GM21381 (cell line): ENCODE results near the gene CRIP2.

ENCODE experiments used
- ATAC-seq: cut with Tn5 transposase; IDR thresholded peaks from one replicate; pipeline ENCODE4 v1.9.1; 2021; ENCODE audit warnings: mild to moderate bottlenecking, moderate library complexity; ENCODE audit not compliant: unreplicated experiment

Gene CRIP2, protein sequence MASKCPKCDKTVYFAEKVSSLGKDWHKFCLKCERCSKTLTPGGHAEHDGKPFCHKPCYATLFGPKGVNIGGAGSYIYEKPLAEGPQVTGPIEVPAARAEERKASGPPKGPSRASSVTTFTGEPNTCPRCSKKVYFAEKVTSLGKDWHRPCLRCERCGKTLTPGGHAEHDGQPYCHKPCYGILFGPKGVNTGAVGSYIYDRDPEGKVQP

DNA sequence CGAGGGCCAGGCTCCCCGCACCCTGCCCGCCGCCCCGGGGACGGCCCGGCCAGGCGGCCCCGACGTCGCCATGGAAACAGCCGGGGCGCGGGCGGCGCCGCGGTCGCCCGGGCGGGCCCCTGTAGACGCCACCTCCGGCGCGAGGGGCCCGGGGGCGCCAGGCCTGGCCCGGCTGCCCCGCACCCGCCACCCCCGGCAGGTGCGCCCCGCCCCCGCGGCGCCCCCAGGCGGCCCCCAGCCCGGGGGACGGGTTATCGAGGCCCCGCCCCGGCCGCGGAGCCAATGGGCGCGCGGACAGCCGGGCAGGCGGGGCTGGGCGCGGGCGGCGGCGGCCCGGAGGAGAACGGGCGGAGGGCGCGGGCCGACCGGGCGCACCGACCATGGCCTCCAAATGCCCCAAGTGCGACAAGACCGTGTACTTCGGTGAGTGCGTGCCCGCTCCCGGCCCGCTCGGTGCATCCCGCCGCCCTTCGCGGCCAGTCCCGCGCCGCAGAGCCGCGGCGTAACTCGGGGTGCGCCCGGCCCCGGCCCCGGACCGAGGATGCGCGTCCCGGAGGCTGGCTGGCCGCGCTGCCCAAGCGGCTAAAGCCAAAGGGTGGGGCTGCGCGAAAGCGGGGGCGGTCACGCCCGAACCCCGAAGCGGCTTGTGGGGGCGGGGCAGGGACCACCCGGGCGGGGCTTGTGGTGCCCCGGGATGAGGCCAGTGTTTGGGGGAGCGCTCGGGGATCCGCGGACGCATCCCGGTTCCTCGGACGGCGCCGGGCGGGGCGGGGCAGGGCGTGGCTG is at the start of gene CRIP2:
TSS of gene CRIP2 (plus strand) at position 339 of the 786 bp plus-strand sequence. CDS start at position 381, 42 bp downstream.
- ATAC-seq = no peak

DNA sequence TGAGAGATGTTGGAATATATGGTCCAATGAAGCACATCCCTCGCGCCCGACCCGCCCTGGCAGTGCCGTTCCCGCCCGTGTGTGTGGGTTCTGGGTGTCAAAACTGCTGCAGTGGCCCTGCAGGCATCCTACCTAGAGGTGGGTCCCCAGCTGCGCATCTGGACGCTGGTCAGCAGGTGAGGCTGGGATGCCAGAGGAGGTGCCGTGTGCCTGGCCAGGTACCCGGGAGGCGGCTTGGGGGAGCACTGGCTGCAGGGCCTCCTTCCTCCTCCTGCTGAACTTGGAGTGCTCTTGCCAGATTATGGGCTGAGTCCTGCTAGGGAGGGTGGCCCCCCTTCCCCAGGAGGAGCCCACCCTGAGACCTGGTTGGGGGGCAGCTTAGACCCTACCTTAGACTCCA is 49.8 kb upstream of the CRIP2 start:
- no peak for ATAC-seq

DNA sequence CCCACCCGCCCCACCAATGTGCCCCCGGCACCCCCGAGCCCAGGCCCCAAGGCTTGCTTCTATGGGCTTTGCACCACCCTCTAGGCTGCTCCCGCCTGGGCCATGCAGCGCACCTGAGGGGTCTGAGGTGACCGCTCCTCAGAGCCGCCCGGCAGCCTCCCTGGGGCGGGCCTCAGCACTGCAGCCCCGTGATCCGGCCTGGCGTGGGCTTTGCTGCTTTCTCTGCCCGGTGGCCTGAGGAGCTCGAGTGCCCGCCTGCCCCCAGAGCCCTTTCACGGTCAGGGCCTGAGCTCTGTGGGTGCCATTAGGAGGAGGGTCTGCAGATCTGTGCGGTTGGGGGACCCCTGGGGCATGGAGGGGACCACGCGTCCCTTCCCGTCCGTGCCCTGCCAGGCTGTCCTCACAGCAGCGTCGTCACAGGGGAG is 48.8 kb upstream of the CRIP2 start:
- ATAC-seq = no peak

DNA sequence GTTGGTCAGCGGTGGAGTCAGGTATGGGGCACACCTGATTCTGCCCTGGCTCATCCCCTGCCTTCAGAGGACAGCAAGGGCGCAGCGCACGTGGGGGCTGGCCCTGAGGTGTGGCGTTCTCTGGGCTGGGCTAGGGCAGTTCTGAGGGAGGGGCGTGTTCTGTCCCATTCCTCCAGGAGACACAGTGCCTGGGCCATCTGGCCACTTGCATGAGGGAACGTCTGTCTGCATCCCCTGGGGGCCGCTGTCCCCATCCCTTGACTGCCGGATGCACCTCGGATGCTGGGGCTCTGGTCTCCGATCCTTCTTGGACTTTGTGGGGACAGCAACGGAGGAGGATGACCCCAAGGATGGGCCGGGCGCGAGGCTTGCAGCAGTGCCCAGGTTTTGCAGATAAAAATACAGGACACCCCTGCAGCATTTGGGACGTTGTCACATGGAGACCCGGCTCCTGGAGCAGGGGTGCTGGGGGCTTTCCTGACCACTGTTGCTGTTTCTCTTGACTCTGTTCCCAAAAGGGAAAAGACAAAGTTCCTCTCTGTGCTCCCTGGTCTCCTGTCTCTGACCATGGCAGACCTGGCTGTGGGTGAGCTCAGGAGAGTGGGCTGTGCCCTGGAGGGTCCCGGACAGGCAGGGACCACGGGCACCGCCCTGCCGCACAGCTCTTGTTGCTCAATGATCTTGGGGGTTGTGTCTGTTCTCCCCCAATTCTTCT is 48.0 kb upstream of the CRIP2 start:
- no peak for ATAC-seq

DNA sequence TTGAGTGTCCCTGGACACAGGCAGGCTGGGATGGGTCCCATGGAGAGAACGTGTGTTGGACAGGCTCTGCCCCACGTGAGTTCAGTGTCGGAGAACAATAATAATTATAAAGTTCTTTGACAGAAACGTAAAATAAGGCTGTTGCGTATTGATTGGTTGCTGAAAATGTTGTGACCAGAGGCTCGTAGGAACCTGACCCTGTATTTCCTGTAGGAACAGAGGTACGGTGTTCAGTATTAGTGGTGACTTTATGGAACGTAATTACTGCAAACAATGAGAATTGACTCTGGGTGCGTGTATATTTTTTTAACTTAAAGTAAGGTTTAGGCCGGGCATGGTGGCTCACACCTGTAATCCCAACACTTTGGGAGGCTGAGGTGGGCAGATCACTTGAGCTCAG is 47.2 kb upstream of the CRIP2 start:
- no peak for ATAC-seq

DNA sequence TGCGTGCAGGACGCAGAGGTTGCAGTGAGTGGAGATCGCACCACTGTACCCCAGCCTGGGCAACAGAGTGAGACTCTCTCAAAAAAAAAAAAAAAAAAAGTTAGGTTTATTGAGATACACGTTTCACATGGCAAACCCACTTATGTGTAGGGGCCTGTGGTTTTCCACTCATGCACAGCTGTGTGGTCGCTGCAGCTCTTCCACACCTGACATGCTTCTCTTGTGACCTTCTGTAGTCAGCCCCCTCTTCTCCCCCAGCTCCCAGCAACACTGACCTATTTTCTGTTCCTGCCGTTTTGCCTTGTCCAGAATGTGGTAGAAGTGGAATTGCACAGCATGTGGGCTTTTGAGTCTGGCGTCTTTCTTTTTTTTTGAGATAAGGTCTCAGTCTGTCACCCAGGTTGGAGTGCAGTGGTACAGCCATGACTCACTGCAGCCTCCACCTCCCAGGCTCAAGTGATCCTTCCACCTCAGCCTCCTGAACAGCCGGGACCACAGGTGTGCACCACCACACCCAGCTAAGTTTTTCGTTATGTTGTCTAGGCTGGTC is 46.6 kb upstream of the CRIP2 start:
- no peak for ATAC-seq

DNA sequence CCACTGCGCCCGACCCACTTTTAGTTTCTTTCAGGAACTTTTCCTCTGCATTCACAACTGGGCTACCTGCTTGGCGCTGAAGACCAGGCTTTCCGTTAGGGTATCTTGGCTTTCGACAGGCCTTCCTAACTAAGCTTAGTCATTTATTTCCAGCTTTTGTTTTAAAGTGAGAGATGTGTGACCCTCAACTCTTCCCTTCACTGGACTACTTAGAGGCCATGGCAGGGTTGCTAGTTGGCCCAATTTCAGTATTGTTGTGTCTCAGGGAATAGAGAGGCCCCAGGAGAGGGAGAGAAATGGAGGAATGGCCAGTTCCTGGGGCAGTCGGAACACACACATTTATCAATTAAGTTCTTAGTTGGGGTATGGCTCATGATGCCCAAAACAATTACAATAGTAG is 44.6 kb upstream of the CRIP2 start:
- ATAC-seq = no peak

DNA sequence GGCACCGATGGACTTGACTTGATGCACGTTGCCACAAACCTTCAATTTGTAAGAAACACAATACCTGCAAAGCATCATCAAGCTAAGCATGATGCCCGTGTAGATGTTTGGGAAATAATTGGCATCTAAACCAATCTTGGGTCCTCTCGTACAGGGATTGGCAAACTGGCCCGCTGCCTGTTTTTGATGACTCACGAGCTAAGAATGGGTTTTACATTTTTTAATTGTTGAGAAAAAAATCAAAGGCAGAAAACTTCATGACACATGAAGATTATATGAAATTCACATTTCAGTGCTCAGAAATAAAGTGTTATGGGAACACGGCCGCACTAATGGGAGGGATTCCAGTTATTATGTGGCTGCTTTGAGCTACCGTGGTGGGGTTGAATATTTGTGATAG is 44.1 kb upstream of the CRIP2 start:
- no peak for ATAC-seq

DNA sequence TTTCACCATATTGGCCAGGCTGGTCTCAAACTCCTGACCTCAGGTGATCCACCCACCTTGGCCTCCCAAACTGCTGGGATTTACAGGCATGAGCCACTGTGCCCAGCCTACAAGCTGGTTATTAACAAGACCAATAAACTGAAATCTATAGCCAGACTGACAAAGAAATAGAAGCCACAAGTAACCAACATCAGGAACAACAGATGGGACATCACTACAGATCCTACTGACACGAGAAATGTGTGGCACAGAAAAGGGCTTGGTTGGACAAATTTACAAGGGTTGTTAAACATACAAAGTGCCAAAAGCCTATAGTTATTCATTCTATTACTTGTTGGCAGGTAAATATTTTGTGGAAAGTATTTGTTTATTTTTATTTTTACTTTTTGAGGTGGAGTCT is 43.4 kb upstream of the CRIP2 start:
- no peak for ATAC-seq

DNA sequence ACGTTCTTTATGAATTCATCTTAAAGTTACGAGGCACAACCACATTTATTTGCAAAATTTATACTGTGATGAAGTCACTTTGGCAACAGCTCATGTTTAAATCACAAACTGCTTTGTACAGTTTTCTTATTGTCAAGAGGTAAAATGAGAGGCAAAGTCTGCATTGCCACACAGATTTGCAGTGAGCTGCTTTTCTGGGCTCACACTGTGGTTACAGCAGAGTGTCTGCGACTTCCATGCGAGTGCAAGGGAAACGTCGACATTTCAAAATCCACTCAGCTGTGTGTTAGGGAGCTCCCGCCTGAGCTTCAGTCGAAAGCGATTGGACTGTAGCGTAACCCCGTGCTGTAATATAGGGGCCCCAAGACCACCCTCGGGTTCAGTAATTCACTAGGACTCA is 42.0 kb upstream of the CRIP2 start:
- ATAC-seq = no peak

DNA sequence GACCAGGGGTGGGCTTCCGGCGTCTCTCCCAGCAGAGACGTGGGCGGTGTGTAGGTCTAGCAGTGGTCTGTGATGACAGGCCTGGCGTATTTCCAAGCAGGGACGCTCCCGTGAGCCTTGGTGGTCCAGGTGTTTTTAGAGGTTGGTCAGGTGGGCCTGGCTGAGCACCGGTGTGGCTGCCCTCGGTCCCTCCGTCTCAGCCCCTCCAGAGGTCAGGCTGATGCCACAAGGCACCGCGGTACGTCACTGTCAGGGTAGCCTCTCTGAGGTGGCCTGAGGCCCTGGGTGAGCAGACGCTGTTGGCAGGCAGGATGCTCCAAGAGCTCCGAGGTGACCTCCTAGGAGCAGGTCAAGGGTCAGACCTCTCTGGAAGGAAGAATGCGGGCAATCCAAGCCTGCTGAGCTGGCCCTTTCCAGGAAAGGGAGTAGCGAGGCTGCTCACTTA is 41.4 kb upstream of the CRIP2 start:
- ATAC-seq = no peak

DNA sequence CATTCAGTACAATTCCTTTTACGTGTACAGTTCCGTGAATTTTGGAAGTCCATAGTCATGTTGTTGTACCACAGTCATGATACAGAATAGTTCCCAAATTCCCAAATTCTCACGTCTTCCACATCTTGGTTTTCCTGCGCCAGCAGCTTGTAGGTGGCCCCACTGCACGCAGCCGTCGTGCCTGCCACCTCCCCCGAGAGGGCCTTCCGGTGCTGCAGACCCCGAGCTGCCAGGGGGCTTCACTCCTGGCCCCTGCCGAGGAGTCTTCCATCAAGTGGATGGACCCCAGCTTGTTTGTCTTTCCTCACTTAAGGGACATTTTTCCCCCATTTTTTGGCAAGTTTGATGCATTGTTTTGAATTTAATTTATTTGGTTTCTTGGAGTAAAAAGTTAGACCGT is 38.2 kb upstream of the CRIP2 start:
- ATAC-seq = no peak

DNA sequence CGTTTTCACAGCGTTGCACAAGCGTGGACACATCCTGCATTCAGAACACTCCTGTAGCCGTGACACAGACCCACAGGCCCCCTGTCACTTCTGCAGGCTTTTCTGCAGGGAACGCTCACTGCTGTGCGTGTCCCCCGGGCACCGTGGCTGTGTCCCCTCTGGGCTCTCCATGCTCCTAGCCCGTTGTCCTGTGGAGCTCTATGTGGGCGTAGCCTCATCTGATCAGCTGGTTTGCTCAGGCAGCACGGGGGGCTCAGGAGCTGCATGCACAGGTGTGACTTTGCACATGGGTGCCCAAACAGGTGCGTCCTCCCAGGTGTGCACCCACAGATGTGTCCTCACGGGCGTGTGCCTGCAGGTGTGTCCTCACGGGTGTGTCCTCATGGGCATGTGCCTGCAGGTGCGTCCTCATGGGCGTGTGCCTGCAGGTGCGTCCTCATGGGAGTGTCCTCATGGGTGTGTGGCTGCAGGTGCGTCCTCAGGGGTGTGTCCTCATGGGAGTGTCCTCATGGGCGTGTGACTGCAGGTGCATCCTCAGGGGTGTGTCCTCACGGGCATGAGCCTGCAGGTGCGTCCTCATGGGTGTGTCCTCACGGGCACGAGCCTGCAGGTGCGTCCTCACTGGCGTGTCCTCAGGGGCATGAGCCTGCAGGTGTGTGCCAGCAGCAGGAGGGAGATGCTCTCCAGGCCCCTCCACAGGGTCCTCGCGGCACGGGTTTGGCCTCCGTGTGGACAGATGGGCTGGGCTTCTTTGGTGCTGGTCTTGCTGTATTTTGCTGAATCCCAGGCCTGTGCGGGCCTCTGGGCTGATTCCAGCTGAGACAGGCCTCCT is 37.5 kb upstream of the CRIP2 start:
- ATAC-seq = no peak

DNA sequence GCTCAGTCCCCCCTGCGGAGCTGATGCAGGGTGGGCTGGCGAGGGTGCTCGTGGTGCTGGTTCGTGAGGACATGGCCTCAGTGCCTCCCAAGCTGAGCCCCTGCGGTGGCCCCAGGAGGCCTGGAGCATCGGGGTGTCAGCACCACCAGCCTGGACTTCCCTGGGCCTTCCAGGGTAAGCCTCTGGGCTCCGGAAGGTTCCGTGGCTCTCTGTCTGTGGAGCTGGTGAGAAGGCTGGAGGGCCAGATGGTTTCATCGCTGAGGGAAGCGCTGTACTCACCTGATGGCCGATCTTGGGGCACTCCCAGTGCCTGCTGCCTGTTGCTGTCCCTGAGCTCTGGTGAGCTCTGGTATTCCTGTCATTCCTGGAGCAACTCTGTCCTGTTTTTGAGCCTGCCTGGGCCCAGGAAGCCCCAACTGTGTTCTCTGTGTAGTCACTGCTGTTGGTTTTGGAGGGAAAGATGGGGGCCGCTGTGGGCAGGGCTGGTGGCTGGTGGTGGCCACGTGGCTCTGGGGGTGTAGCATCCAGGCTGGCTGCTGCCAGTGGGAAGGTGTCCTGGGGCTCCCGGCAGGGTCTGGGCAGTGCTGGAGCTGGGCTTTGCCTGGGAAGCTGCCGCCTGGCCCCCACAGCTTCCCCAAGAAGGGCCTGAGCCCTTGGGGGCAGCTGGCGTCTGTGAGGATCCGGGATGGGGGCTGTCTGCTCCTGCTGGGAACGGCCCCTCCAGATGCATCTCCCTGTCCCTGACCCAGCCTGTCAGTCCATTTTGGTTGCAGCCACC is 36.7 kb upstream of the CRIP2 start:
- no peak for ATAC-seq

DNA sequence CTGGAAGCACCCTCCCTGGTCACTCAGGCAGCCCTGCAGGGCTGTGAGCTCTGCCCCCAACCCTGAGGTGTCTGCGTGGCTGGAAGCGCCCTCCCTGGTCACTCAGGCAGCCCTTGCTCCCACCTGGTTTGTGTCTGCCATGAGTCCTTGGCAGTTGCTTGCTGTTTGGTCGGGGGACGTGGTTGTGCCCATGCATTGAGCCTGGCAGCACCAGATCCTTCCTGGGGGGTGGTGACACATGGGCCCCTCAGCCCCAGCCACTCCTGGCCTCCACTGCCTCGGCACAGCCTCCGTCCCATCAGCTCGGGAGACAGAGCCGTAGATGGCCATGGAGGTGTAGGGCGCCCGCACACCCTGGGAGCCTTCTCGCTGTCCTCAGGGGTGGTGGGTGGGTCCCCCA is 35.4 kb upstream of the CRIP2 start:
- no peak for ATAC-seq

DNA sequence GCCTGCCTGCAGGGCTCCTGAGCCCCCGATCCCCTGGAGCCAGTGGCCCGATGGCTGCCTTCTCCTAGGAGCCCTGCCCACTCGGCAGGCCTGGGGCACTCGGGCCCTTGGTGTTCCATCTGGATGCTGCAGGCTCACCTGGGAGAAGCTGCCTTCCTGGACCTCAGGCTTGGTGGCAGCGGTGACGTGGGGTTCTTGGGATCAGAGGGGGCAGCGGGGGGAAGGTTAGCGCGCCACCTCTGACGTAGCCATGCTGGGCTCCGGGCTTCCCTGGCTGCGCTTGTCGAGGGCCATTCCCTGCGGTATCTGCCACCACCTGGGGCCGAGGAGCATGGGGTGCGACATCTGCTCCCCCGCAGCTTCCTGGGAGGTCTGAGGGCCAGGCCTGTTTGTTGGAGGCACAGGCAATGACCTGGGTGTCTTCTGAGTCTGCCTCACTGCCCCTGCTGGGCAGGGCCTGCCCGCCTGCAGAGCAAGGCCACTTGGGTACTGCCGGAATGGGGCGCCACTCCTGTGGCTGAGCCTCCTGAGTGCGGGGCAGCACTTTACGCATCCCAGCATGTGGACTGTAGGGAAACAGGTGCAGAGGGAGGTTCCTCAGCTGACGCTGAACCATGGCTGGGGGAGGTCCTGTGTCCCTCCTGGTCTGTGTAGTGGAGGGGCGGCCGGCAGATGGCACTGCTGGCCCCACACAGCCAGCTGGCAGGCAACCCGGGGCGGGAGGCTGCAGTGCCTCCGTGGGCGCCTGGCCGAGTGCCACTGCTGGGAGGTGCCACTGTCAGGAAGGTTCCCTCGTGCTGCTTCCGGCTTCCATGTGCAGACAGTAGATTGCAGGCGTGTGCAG is 34.7 kb upstream of the CRIP2 start:
- ATAC-seq = no peak

DNA sequence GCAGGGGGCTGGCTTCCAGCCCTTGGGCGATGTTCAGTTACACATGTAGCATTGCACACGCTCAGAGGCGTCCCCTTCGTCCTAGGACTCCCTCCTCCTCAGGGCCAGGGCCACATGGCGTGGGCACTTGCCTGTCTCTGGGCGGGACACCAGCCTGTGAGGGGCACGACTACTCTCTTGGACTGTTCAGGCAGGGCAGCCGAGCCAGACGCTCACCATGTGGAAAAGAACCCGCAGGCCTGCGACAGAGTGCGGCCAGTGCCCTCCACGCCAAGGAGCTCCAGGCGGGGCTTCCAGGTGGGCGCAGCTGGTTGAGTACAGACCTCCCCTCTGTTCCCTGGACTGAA is 34.1 kb upstream of the CRIP2 start:
- ATAC-seq = no peak

DNA sequence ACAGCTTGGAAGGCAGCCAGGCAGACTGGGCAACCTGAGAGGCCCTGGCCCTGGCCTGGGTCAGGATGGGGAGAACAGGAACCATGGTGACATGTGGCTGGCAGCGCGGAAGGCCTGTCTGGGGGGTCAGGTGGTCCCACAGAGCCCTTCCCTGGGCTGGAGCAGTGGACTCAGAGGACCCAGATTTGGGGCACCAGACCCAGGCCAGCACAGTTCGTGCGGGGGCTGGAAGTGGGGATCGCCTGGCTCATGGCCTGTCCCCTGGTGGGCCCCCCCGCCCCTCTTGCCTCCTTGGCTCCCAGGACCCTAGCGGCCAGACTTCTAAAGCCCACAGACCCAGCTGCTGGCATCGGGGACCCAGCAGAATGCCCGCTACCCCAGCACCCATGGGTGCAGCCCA is 33.6 kb upstream of the CRIP2 start:
- no peak for ATAC-seq

DNA sequence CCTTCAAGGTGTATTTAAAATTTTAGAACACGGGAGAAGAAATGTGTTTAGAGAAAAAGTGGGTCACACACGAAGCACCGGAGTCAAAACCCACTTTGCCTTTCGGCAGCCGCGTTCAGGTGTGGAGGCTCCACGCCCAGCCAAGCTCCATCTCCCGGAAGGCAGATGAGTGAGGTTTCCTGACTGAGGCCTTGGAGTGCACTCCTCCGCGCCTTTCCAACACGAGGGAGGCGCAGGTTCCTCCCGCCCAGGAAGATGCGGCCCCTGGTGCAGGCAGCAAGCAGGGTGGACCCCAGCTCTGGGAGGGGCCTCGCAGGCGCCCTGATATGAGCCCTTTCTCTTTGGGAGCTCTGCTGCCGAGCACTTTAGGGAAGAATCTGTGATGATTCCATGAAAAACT is 32.5 kb upstream of the CRIP2 start:
- no peak for ATAC-seq
